ENCODE measurements around the gene XRCC6. TPM values are rescaled to one million over a fixed set of nuclear protein-coding genes. Genes with fewer than 3 reads are reported as not detected.
"Not testable (repeated sequence)": the region's sequence is repeated elsewhere in the genome, so short reads cannot be mapped to it uniquely, and the experiment has no call there.

Gene XRCC6
- 297 and 319 TPM in 2 replicates for total RNA-seq

GRCh38 chr22:41621099-41621910 is at the start of gene XRCC6:
TSS of gene XRCC6 (plus strand) at chr22:41621295. CDS start at chr22:41622005, 710 bp downstream.
- ChIA-PET POLR2A (interaction anchor here (0.5 to 4.2 kb wide), 38 partner anchors 8 to 993 kb away, joined by 3 to 63 read pairs (median 5); partner anchors contain the start of genes ACO2, CCDC134, CENPM and MEI1), CTCF (interaction anchor here (1.2 to 3.0 kb wide), 2 partner anchors 32 to 78 kb away, joined by 3 to 9 read pairs; partner anchors contain the start of genes PMM1 and POLR3H)
- Mint-ChIP-seq H3K36me3 (ENCODE audit: low read depth) (peaks cover 40% of the 10 kb centered on the region), H3K4me3 (peak within 1 kb of the TSS; percentile 98), H3K4me1 (peaks cover 38% of the 10 kb centered on the region), H3K9me3 (no peaks in the 10 kb centered on the region), H3K27ac (peak within 1 kb of the TSS; percentile 98), H3K27me3 (no peaks in the 10 kb centered on the region)
- intact Hi-C loops (cut with micrococcal nuclease), result loop anchor here (1.0 to 2.0 kb wide), 7 partner anchors 31 to 335 kb away; partner anchors contain the start of genes POLR3H, RANGAP1, SNU13 and TEF
- DNase-seq (peak; percentile 99), ATAC-seq (ENCODE audit: low read depth) (peak; percentile 92)
- no peak for TF ChIP-seq CTCF (IDR thresholded peaks at IDR 0.05)

GRCh38 chr22:41571786-41572185 is 49.3 kb upstream of the XRCC6 start:
- POLR2A ChIA-PET, result no interaction called here
- ATAC-seq (ENCODE audit: low read depth), result no peak
- intact Hi-C loops (cut with micrococcal nuclease), result no loop called here
- Mint-ChIP-seq H3K36me3 (ENCODE audit: low read depth) (peaks cover 2% of the 10 kb centered on the region), H3K27me3 (no peaks in the 10 kb centered on the region), H3K4me1 (no peaks in the 10 kb centered on the region), H3K4me3 (no peak overlapping the region), H3K9me3 (no peaks in the 10 kb centered on the region), H3K27ac (no peak overlapping the region)
- no peak for DNase-seq
- CTCF ChIA-PET, result no interaction called here
- TF ChIP-seq CTCF (IDR thresholded peaks at IDR 0.05), result no peak

- ATAC-seq (ENCODE audit: low read depth); DNase-seq; intact Hi-C loops (cut with micrococcal nuclease); H3K9me3 Mint-ChIP-seq; H3K4me3 Mint-ChIP-seq; CTCF ChIA-PET; H3K4me1 Mint-ChIP-seq; H3K27me3 Mint-ChIP-seq; H3K36me3 Mint-ChIP-seq (ENCODE audit: low read depth); H3K27ac Mint-ChIP-seq: not testable (repeated sequence)
- POLR2A ChIA-PET, result interaction anchor here (0.6 to 0.7 kb wide), 2 partner anchors 87 to 523 kb away, joined by 3 to 4 read pairs; no protein-coding TSS in a partner anchor
Measured at GRCh38 chr22:41572305-41572704, 48.8 kb upstream of the XRCC6 start.

- ATAC-seq (ENCODE audit: low read depth) (no peak), DNase-seq (no peak)
- no peak for TF ChIP-seq CTCF (IDR thresholded peaks at IDR 0.05)
- intact Hi-C loops (cut with micrococcal nuclease), result no loop called here
- POLR2A ChIA-PET, result interaction anchor here (1.5 kb wide), 1 partner anchor 48 kb away, joined by 3 read pairs; the partner anchor contains the start of genes DESI1 and XRCC6
- CTCF ChIA-PET, result no interaction called here
- Mint-ChIP-seq H3K9me3 (no peaks in the 10 kb centered on the region), H3K36me3 (ENCODE audit: low read depth) (peaks cover 9% of the 10 kb centered on the region), H3K27ac (no peak overlapping the region), H3K4me1 (no peaks in the 10 kb centered on the region), H3K4me3 (no peak overlapping the region), H3K27me3 (no peaks in the 10 kb centered on the region)
Measured at GRCh38 chr22:41573677-41574076, 47.4 kb upstream of the XRCC6 start.

GRCh38 chr22:41574847-41575381 is 46.2 kb upstream of the XRCC6 start:
- intact Hi-C loops (cut with micrococcal nuclease), result no loop called here
- CTCF ChIA-PET, result no interaction called here
- POLR2A ChIA-PET, result interaction anchor here (0.9 to 1.5 kb wide), 2 partner anchors 15 to 46 kb away, joined by 3 read pairs; partner anchors contain the start of genes DESI1, PMM1 and XRCC6
- Mint-ChIP-seq H3K27me3 (no peaks in the 10 kb centered on the region), H3K27ac (no peak overlapping the region), H3K9me3 (no peaks in the 10 kb centered on the region), H3K4me3 (no peak overlapping the region), H3K36me3 (ENCODE audit: low read depth) (peaks cover 12% of the 10 kb centered on the region), H3K4me1 (no peaks in the 10 kb centered on the region)
- DNase-seq (no peak), ATAC-seq (ENCODE audit: low read depth) (no peak)
- no peak for TF ChIP-seq CTCF (IDR thresholded peaks at IDR 0.05)

Data from activated B cell treated with CpG ODN at 0.5 μM for 24 hours (primary cell).